Nephron progenitor cell (in vitro differentiated cells): ENCODE results near the gene ZFYVE9.
"Not testable (repeated sequence)": the region's sequence is repeated elsewhere in the genome, so short reads cannot be mapped to it uniquely, and the experiment has no call there.

ENCODE experiments used
- DNase-seq: peaks from one replicate; pipeline ENCODE4 v3.0.0; 2021
- H3K27ac Mint-ChIP-seq: 2 replicates; pipeline ENCODE4 v1.8.0; 2021; ENCODE audit warnings: mild to moderate bottlenecking, moderate library complexity, mixed read lengths
- H3K27me3 Mint-ChIP-seq: 2 replicates; pipeline ENCODE4 v1.8.0; 2021; ENCODE audit warnings: mild to moderate bottlenecking, low read depth, mixed read lengths; ENCODE audit not compliant: poor library complexity
- H3K36me3 Mint-ChIP-seq: 2 replicates; pipeline ENCODE4 v1.8.0; 2021; ENCODE audit warnings: low read depth, mixed read lengths
- H3K4me1 Mint-ChIP-seq: 2 replicates; pipeline ENCODE4 v1.8.0; 2021; ENCODE audit warnings: mixed read lengths
- H3K4me3 Mint-ChIP-seq: 2 replicates; pipeline ENCODE4 v1.8.0; 2021; ENCODE audit warnings: mild to moderate bottlenecking, moderate library complexity, mixed read lengths
- H3K9me3 Mint-ChIP-seq: 2 replicates; pipeline ENCODE4 v1.8.0; 2021; ENCODE audit warnings: mild to moderate bottlenecking, moderate library complexity, mixed read lengths
- TF ChIP-seq, protein P1 (sequence below): fragments of 200-600 bp; sonication (generic); IDR thresholded peaks from 2 replicates; pipeline ENCODE4 v1.5.0; 2021; ENCODE audit warnings: antibody characterized with exemption

Gene ZFYVE9, protein sequence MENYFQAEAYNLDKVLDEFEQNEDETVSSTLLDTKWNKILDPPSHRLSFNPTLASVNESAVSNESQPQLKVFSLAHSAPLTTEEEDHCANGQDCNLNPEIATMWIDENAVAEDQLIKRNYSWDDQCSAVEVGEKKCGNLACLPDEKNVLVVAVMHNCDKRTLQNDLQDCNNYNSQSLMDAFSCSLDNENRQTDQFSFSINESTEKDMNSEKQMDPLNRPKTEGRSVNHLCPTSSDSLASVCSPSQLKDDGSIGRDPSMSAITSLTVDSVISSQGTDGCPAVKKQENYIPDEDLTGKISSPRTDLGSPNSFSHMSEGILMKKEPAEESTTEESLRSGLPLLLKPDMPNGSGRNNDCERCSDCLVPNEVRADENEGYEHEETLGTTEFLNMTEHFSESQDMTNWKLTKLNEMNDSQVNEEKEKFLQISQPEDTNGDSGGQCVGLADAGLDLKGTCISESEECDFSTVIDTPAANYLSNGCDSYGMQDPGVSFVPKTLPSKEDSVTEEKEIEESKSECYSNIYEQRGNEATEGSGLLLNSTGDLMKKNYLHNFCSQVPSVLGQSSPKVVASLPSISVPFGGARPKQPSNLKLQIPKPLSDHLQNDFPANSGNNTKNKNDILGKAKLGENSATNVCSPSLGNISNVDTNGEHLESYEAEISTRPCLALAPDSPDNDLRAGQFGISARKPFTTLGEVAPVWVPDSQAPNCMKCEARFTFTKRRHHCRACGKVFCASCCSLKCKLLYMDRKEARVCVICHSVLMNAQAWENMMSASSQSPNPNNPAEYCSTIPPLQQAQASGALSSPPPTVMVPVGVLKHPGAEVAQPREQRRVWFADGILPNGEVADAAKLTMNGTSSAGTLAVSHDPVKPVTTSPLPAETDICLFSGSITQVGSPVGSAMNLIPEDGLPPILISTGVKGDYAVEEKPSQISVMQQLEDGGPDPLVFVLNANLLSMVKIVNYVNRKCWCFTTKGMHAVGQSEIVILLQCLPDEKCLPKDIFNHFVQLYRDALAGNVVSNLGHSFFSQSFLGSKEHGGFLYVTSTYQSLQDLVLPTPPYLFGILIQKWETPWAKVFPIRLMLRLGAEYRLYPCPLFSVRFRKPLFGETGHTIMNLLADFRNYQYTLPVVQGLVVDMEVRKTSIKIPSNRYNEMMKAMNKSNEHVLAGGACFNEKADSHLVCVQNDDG (N-terminal part only)

DNA sequence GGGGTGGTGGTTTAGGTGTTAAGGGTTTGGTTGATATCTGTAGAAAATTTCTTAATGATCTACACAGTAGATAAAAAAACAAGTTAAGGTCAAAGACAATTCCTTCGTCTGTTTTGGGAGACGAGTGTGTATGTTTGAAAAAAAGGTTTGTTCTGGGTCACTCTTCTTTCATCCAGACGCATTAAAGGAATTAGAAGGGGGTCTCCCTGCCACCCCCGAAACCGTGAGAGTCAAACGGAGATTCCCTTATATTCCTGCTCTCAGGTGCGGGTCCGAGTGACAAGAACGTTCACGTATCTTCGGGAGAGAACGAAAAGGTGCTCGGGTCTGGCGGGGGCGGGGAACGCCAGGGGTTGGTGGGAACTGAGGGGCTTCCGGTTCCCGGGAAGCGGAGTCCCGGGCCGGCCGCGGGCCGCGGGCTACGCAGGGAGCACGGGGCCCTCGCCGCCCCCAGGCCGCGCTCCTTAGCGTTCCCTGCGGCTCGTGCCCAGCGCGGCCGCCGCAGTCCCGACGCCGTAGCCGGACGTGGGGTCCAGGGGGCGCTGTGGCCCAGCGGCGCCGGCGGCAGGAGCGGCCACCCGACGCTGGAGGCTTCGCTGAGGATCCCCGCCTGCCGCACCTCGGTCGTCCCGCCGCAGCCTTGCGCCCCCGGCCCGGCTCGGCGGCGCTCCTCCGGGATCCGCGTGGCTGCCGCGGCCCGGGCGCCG lies at the start of gene ZFYVE9:
ZFYVE9 (plus strand) TSS at position 577 of the 707 bp plus-strand sequence. CDS start 91,118 bp downstream, outside the sequence.
- Mint-ChIP-seq H3K9me3 (no peaks in the 10 kb centered on the region), H3K4me3 (peak within 1 kb of the TSS; percentile 92), H3K27ac (peak within 1 kb of the TSS; percentile 66), H3K36me3 (no peaks in the 10 kb centered on the region), H3K27me3 (peaks cover 26% of the 10 kb centered on the region), H3K4me1 (peaks cover 24% of the 10 kb centered on the region)
- TF ChIP-seq, protein P1, sequence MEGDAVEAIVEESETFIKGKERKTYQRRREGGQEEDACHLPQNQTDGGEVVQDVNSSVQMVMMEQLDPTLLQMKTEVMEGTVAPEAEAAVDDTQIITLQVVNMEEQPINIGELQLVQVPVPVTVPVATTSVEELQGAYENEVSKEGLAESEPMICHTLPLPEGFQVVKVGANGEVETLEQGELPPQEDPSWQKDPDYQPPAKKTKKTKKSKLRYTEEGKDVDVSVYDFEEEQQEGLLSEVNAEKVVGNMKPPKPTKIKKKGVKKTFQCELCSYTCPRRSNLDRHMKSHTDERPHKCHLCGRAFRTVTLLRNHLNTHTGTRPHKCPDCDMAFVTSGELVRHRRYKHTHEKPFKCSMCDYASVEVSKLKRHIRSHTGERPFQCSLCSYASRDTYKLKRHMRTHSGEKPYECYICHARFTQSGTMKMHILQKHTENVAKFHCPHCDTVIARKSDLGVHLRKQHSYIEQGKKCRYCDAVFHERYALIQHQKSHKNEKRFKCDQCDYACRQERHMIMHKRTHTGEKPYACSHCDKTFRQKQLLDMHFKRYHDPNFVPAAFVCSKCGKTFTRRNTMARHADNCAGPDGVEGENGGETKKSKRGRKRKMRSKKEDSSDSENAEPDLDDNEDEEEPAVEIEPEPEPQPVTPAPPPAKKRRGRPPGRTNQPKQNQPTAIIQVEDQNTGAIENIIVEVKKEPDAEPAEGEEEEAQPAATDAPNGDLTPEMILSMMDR: peak; percentile 40
- peak; percentile 89 for DNase-seq

DNA sequence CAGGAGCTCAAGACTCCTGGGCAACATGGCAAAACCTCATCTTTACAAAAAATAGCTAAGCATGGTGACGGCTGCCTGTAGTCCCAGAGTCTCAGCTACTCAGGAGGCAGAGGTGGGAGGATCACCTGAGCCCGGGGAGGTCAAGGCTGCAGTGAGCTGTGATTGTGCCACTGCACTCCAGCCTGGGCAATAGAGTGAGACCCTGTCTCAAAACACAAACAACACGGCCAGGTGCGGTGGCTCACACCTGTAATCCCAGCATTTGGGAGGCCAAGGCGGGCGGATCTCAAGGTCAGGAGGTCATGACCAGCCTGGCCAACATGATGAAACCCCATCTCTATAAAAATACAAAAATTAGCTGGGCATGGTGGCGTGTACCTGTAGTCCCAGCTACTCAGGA lies 47.6 kb upstream of the ZFYVE9 start:
- peaks cover 35% of the 10 kb centered on the region for H3K36me3 Mint-ChIP-seq
- H3K4me3 Mint-ChIP-seq, H3K27ac Mint-ChIP-seq, H3K4me1 Mint-ChIP-seq, DNase-seq, H3K27me3 Mint-ChIP-seq: not testable (repeated sequence)
- peaks cover 19% of the 10 kb centered on the region for H3K9me3 Mint-ChIP-seq

DNA sequence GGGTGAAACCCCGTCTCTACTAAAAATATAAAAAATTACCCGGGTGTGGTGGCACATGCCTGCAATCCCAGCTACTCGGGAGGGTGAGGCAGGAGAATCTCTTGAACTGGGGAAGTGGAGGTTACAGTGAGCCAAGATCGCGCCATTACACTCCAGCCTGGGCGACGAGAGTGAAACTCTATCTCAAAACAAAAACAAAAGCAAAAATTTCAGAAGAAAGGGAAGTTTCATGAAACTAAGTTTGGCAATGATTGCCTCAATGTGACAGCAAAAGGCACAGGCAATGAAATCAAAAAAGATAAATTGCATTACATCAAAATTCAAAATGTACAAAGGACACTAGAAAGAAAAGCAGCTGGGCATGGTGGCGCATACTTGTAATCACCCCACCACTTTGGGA lies 45.7 kb upstream of the ZFYVE9 start:
- Mint-ChIP-seq H3K27me3 (peaks cover 7% of the 10 kb centered on the region), H3K4me3 (no peak overlapping the region), H3K9me3 (peaks cover 13% of the 10 kb centered on the region), H3K27ac (no peak overlapping the region), H3K36me3 (peaks cover 16% of the 10 kb centered on the region), H3K4me1 (no peaks in the 10 kb centered on the region)
- TF ChIP-seq, protein P1: no peak
- no peak for DNase-seq

DNA sequence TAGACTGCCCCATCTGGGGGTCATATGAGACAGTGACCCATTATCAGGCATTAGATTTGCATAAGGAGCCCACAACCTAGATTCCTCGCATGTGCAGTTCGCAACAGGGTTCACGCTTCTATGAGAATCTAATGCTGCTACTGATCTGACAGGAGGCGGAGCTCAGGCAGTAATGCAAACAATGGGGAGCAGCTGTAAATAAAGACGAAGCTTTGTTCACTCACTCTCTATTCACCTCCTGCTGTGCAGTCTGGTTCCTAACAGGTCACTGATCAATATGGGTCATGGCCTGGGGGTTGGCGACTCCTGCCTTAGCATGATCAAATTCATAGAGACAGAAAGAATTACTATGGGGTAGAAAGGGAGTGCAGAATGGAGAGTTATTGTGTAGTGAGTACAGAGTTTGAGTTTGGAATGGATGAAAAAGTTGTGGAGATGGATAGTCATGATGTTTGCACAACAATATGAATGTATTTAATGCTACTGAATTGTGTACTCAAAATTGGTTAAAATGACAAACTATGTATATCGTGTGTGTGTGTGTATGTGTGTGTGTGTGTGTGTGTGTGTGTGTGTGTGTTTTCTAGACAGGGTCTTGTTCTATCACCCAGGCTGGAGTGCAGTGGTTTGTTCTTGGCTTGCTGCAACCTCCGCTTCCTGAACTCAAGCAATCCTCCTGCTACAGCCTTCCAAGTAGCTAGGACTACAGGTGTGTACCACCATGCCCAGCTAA lies 43.6 kb upstream of the ZFYVE9 start:
- TF ChIP-seq, protein P1: no peak
- no peak overlapping the region for H3K27ac Mint-ChIP-seq
- H3K27me3 Mint-ChIP-seq: peaks cover 5% of the 10 kb centered on the region
- peaks cover 4% of the 10 kb centered on the region for H3K9me3 Mint-ChIP-seq
- H3K4me3 Mint-ChIP-seq: no peak overlapping the region
- peaks cover 4% of the 10 kb centered on the region for H3K36me3 Mint-ChIP-seq
- no peak for DNase-seq
- H3K4me1 Mint-ChIP-seq: no peaks in the 10 kb centered on the region

DNA sequence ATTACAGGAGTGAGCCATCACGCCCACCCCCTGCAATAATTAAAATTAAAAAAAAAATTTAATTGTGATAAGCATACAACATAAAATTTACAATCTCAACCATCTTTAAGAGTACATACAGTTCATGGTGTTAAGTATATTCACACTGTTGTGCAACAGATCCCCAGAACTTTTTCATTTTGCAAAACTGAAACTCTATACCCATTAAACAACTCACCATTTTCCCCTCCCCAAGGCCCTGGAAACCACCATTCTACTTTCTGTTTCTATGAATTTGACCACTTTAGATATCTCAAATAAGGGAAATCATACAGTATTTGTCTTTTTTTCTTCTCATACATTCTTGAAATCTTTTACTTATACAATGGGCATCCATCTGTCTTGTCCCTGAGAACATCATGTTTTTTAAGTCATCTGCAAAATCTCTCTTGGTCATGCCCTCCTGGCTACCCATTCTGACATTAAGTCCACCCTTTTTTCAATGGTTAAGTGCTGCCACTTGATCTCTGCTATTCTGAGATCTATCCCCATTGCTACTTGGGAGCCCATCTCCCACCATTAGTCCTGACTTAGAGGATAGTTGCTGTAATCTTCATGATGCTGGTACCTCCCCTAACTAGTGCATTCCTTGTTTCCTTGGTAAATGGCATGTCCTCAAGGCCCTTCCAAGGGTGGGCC lies 39.4 kb upstream of the ZFYVE9 start:
- TF ChIP-seq, protein P1: no peak
- Mint-ChIP-seq H3K27me3 (no peaks in the 10 kb centered on the region), H3K4me1 (no peaks in the 10 kb centered on the region), H3K27ac (no peak overlapping the region), H3K9me3 (no peaks in the 10 kb centered on the region), H3K36me3 (no peaks in the 10 kb centered on the region), H3K4me3 (no peak overlapping the region)
- no peak for DNase-seq
